Fibroblast of skin of scalp (primary cell): Measurements from ENCODE around the gene BAHCC1.

ENCODE experiments used
- DNase-seq: peaks from one replicate; pipeline ENCODE4 v3.0.0-alpha.2; 2013

Gene BAHCC1

DNA sequence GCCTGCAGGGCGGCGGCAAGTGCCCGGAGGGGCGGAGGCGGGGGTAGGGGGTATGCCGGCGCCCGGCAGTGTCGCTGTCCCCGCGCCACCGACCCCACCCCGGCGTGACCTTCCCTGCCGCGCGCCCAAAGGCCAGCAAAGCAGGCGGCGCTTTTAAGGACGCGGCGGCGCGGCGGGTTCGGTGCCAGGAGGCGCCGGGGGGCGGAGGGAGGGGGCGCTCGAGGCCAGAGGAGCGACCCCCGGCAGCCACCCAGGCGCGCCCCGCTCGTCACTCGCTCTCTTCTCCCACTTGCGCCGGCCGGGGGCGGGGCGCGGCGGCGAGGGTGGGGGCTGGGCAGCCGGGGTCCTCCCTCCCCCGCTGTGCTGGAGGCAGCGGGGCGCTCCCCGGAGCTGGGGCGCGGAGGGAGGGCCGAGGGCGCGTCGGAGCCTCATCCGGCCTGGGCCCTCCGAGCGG, 8.6 kb upstream of the BAHCC1 start:
- peak; percentile 18 for DNase-seq

DNA sequence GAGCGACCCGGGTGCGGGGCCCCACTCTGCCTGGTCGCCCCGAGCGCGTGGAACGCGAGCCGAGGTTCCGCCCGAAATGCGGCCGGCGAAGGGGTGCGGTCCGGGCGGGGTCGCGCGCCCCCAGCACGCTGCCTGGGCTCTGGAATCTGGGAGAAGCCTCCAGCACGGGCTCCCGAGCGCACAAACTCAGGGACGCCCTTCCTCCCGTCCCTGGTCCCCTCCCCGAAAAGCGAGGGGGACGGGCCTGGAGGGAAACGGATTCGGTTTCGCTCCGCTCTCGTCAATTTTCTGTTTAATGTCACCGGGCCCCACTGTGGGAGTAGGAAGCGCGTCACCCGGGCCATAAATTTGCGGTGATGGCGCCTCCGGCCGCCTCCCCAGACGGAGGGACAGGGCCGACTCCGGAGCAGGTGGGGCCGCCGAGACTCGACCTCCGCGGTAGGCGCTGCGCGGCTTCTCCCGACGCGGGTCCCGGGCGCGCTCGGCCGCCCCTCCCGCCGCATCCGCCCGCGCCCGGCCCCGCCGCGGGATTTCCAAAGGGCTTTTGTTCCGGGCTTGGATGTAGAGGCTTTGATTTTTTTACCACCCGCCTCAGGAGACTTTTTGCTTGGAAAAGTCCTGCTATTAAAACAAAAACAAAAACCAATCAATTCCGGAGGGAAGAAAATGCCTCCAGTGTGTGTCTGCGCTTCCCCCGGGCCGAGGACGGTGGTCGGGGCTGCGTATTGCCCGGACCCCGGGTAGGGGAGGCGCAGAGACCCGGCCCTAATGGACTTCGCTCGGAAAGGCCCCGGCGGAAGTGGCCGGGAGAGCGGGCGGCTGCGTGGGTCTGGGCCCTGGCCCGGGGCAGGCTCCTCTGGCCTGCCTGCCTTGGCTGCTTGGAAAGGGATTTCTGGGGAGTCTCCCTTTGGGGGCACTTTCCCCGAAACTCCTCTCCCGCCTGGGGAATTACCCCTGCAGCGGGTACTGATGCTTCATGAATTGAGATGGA, 7.9 kb upstream of the BAHCC1 start:
- DNase-seq: peak; percentile 68

DNA sequence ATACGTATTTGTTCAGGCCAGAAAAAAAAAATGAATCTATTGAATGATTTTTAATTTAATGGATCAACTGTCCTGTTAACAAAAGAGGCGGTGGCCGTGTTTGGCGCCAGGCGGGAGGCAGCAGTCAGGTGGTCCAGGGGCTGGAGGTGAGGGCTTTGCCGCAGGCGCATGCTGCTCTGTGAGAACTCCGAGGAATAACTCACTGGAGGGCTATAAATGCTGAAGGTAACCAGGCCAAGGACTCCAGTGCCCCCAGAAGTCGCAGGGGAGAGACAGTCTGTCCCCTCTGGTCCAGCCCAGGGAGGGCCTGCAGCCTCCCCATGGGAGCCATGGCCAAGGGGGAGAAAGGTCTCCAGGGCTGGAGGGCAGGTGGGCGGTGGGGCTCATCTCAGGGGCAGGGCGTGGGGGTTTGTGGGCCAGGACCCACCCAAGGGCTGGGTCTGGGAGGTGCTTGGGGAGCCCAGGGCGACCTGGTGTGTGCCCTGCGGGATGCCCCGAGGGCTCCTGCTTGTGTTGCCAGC, 7.1 kb upstream of the BAHCC1 start:
- no peak for DNase-seq

DNA sequence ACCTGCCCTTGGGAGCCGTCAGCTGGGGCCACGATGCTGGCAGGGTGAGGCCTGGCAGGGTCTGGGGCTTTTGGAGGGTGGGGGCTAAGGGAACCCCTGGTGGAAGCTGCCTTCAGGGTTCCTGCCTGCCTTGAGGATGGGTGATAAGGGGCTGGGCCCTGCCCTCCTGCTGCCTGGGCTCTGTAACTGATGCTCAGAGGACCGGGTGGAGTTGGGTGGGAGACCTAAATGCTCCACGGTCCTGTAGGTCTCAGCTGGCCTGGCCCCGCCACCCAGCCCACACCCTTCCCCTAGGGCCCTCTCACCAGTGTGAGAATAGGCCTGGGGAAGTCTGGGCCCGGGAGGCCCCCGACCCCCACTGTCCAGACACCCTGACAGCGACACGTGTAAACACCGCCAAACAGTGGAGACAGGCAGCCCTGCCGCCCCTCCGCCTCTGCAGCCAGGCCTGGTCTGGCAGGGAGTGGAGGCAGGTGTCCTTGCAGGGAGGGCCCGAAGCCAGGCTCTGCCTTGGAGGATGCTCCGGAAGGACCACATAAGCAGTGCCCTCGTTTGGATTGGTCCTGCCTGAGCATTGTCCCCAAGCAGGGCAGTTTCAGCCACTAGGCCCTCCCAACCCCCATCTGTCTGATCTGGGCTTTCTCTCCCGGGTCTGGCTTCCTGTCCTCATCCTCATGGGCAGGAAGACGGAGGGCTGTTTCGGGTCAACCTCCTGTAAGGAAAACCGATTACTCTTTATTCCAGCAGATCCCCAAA, 6.5 kb upstream of the BAHCC1 start:
- peak; percentile 24 for DNase-seq

DNA sequence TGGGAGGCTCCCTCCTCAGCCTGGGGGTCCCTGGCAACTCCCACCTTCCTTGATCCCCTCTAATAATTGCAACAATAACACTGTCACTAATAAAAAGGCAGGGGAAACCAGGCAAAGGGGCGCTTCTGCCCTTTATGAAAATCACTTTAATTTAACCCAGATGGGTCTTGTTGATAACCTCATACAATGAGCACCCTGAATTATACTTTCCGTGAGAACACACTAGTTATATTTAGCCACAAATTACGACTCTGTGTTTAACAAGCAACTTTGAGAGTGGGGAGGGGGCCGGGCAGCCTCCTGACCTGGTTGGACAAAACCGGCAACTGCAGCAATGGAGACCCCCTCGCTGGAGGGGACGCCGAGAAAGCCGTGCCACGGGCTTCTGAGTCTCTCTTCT, 5.7 kb upstream of the BAHCC1 start:
- peak; percentile 41 for DNase-seq

DNA sequence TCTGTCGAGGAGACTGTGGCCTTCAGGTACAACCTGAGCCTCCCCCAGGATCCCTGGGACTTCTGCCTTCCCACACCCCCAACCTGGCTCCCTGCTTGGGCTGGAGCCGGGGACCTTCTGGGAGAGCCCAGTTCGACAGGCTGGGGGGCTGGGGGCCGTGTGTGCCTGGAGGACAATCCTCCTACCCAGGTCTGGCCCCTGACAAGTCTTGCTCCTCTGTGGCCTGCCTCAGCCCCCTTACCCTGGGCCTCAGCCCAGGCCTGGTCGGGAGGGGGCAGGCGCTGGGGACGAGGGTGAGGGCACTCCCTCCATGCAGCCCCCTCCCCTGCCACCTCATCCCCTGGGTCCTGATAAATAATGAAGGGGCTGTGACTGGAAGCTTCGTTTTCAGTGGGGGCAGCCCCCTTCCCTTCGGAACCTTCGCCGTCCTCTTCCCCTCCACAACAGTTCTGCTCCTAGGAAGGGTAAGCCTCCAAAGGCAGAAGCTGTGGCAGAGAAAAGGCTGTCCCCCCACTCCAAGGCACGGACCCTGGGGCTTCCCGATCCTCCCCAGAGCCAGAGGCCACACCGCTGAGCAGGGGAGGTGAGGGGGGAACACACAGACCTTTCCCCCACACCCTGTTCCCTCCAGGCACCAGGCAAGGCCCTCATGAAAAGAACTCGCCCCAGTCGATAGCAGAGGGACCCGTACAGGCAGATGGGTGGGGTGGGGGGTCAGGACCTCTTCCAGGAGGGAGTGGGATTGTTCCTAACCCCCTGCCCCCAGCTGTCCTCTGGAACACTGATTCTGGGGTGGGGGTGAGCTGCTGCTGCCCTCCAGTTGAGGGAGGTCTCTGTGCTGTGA, 5.0 kb upstream of the BAHCC1 start:
- no peak for DNase-seq

DNA sequence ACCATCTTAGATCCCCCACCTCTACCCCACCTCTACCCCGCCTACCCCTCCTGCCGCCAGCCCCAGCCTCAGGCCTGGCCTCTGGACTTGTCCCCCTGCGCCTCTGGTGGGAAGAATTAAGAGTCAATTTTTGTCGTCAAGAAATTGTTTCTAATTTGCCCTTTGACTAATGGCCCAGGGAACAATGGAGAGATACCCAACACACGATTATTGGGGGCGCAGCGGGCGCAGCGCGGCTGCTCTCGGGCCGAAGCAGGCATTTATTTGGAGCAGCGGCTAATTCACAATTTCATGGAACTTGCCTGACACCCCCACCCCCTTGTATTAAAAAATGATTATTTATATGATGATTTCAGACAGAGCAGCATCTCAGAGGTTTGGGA, 4.4 kb upstream of the BAHCC1 start:
- no peak for DNase-seq

- DNase-seq: no peak
Observed at GRCh38 chr17:81391293-81391935, 3.8 kb upstream of the BAHCC1 start.

DNA sequence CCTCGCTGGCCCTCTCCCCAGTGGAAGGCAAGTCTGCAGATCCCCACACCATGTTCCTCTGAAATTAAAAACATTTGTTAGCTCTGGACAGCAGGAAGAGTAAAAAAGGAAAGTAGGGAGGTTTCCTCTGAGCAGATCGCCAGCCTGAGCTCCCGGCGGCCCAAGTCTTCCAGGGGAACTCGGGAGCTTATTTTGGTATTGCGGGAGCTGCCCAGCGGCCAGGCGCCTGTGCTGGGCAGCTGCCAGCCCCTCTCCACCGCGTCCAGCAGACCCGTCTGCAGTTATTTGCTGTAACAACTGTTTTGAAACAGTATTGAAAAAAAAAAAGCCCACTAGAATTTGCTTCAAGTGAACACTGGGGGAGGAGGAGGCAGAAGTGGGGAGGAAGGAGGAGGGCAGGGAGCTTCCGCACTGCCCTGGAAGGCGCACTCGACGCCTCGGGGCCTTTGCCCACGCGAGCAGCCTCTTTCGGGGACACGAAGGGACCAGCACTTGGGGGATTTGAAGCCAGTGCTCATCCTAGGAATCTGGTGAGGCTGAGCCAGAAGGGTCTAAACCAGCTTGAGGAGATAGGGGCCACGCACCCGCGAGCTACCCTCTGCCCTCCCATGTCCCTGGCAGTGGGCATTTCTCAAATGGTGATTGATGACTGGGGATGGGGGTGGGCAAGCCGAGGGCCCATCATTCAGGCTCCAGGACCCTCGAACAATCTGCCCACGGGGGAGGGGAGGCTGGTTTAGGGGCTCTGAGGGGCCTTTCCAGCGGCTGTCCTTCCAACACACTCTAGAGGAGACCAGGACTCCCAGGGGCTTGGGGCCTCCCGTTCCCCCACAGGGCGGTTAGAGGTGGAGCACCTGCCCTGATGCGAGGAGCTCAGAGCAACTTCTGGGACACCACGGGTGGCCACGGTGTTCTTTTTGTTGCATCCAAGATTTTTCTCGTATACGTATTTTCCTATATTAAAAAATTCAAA, 3.0 kb upstream of the BAHCC1 start:
- DNase-seq: peak; percentile 65

DNA sequence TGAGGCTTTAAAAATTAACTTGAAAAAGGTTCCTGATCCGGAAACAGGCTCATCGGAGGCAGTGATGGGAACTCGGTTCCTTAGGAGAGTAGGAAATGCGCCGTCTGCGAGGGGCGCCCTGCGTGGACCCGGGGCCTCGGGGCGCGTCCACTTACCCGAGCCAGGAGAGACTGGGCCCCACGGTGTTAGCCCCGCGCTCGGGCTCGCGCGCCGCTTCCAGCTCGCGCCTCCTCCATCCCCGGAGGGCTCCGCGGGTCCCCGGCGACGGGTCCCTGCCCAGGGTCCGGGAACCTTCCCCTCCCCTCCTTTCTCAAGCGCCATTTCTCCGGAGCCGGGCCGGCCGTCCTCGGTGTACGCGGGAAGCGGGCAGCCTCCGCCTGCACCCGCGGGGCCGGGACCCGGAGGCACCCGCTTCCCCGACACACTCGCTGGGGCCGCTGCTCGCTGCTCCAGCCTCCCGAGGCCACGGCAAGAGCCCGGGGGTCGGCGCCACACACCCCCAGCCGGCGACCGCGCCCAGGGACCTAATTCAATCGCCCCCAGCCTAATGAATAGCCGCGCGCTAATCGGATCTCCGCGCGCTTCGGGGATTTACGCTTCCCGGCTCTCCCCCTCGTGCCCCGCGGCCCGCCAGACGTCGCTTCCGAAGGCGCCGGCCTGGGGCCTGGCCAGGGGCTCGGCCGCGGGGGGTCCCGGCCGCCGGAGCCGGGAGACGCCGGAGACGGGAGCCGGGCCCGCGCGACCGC, 2.2 kb upstream of the BAHCC1 start:
- peak; percentile 30 for DNase-seq

DNA sequence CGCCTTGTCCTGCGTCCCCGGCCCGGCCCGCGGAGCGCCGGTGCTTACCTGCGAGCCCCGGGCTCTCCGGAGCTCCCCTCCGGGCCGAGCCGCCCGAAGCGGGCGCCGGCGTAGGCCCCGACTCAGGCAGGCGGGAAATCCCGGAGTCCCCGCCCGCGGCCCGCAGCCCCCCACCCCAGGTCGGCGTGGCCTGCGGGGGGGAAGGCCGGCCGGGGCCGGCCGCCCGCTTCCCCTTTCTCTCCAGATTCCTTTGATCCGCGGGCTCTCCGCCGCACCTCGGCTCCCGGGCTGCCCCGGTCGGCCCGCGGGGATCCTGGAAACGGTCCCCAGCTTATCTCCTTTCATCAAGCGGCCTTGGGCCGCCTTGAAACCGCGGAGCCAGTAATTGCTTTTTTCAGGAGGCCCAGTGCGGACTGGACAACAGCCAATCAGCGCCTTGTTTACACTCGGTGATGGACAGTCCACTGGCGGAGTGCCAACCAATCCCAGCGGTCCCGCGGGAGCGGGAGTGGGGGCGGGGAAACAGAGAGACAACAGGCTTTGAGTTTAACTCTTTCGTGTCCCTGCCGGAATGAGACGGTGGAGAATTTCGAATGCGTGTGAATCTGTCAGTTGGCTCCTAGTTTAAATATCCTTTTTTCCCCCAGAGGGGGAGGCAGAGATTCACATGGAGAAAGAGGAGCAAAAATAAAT, 1.4 kb upstream of the BAHCC1 start:
- peak; percentile 100 for DNase-seq

- no peak for DNase-seq
Observed at GRCh38 chr17:81394377-81394920, 808 bp upstream of the BAHCC1 start.

GRCh38 chr17:81395600-81396277, 482 bp downstream of the BAHCC1 start:
- no peak for DNase-seq

GRCh38 chr17:81396278-81396721, 1.0 kb downstream of the BAHCC1 start:
- no peak for DNase-seq

DNA sequence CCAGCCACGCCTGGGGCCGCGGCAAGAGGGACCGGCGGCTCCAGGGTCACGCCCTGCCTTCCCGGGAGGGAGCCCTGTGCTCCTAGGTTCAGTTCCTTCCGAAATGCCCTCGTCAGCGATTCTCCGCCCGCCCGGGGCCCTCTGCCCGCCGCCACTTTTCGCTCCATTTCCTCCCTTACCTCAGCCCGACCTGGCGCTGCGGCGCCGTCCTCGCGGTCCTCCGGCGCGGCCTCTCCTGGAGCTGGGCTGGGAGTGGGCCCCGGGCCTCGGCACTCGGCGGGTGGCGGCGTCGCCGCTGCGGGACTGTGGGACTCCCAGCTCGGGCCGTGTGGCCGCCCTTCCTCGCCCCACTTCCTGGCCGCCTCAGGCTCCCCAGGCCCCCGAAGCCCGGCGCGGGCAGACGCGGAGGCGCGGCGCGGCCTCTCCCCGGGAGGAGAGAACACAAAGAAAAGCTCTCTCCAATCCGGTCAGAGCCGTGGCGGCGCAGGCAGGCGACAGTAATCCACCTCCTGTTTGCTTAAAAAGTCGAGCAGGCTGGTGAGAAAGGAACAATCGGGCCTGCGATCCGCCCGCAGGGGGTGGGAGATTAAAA, 1.6 kb downstream of the BAHCC1 start:
- peak; percentile 55 for DNase-seq

GRCh38 chr17:81397314-81398175, 2.3 kb downstream of the BAHCC1 start:
- peak; percentile 76 for DNase-seq
